Erythroblast (primary cell): ENCODE results near the gene FSTL4.

ENCODE experiments used
- GATA1 ChIP-seq: IDR thresholded peaks from 2 replicates; pipeline ENCODE4 v1.6.1; 2011; ENCODE audit warnings: low read depth, mild to moderate bottlenecking, control low read depth, low read length, moderate library complexity
- POLR2A ChIP-seq: IDR thresholded peaks from 2 replicates; pipeline ENCODE4 v1.6.1; 2011; ENCODE audit warnings: mild to moderate bottlenecking, low read length

GRCh38 chr5:133658327-133658726 lies 46.0 kb upstream of the FSTL4 start:
- TF ChIP-seq POLR2A (no peak), GATA1 (no peak)
